Measurements from ENCODE around the gene KCTD10. TPM values are rescaled to one million over a fixed set of nuclear protein-coding genes. Genes with fewer than 3 reads are reported as not detected.

The KCTD10 gene
- total and polyA plus RNA-seq, 10 of the 15 experiments (the other 5 are each of a cell fraction or from before 2014, with no cell fraction given), result 5.6 to 52.0 (median 34.2) TPM

DNA sequence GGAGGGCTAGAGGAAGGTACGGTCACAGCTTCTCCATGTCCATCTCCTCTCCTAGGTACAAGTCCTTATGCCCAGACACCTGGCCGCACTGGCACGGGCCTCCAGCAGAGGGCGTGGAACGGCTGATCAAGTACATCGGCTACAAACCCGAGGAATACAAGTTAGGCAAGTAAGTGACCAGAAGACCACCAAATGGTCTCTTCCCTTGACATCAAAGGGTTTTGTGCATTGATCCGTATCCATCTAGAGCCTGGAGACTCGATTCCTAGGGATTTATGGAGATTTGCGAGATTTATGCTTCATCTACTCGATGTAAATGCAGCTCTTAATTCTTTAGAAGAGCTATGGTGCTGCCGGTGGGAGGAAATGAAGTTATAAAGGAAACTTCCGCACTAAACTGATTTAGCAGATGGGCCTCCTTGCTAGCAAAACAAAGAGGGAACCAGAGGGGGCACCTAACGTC lies 44.2 kb downstream of the KCTD10 start:
- Histone ChIP-seq H3K79me2 (ENCODE audit: control insufficient read depth, insufficient read depth, low read length) (no peaks in the 10 kb centered on the region), H3K27ac (ENCODE audit: control insufficient read depth, insufficient read depth) (no peak overlapping the region), H3K4me1 (ENCODE audit: control insufficient read depth, insufficient read depth, low read length) (no peaks in the 10 kb centered on the region; the same call in 1 of the 2 replicates), H3K4me3 (no peak overlapping the region), H3K4me2 (ENCODE audit: control insufficient read depth, insufficient read depth) (no peak overlapping the region), H2AFZ (ENCODE audit: control insufficient read depth, low read depth, low read length) (peak overlapping the region; percentile 47), H3K9me3 (replicated peaks; ENCODE audit: control insufficient read depth, insufficient read depth, low read length) (no peaks in the 10 kb centered on the region), H3K36me3 (ENCODE audit: control insufficient read depth in 2 of 2, insufficient read depth in 2 of 2, low read length in 1 of 2) (no peaks in the 10 kb centered on the region), H4K20me1 (ENCODE audit: control insufficient read depth, insufficient read depth) (no peaks in the 10 kb centered on the region), H3K27me3 (replicated peaks in 1 of 2; ENCODE audit: control insufficient read depth in 2 of 2, insufficient read depth in 2 of 2, low read length in 1 of 2) (no peaks in the 10 kb centered on the region), H3K9ac (ENCODE audit: control insufficient read depth, insufficient read depth, low read length) (no peak overlapping the region)
- DNase-seq (ENCODE audit: low read depth, low spot score) (no peak), ATAC-seq (peak; percentile 92), FAIRE-seq (peak; percentile 91)
- intact Hi-C loops (cut with micrococcal nuclease; ENCODE audit: unreplicated experiment) (loop anchor here (1.0 kb wide), 1 partner anchor 342 kb away; no protein-coding TSS in a partner anchor), in situ Hi-C loops (cut with MboI) (loop anchor here (5.0 kb wide), 1 partner anchor 344 kb away; no protein-coding TSS in a partner anchor)
- BruUV-seq (replicated peaks), result no TSS peak
- ChIA-PET POLR2A (no interaction called here), CTCF (interaction anchor here (1.0 to 1.7 kb wide), 15 partner anchors 10 to 446 kb away, joined by 3 to 9 read pairs (median 4); no protein-coding TSS in a partner anchor), SMC1A (ENCODE audit: uncharacterized antibody, unreplicated experiment) (interaction anchor here (1.2 to 1.5 kb wide), 3 partner anchors 42 to 344 kb away, joined by 3 to 4 read pairs (median 4); no protein-coding TSS in a partner anchor), RAD21 (ENCODE audit: unreplicated experiment) (interaction anchor here (0.9 kb wide), 1 partner anchor 341 kb away, joined by 3 read pairs; no protein-coding TSS in a partner anchor)
- WGBS (ENCODE audit: insufficient coverage, insufficient replicate concordance, low lambda C conversion rate, missing lambda C conversion rate), result 3% methylated on average over 14 of the region's 14 CpGs
- TF ChIP-seq SMC3 (IDR thresholded peaks at IDR 0.05; ENCODE audit: borderline replicate concordance, low read length) (peak; percentile 45), BMI1 (IDR thresholded peaks at IDR 0.05; ENCODE audit: borderline replicate concordance) (no peak), TCF3 (IDR thresholded peaks at IDR 0.05; ENCODE audit: borderline replicate concordance, insufficient read depth, low read depth, low read length) (no peak), YY1 (IDR thresholded peaks at IDR 0.05; ENCODE audit: low read depth, low read length) (0 out of 2 replicates have a peak, but pooled peaks have one; percentile 37), CEBPB (IDR thresholded peaks at IDR 0.05; ENCODE audit: borderline replicate concordance in 1 of 2, low read depth in 2 of 2, low read length in 2 of 2) (no peak), ZZZ3 (IDR thresholded peaks at IDR 0.05; ENCODE audit: control insufficient read depth, insufficient read length, low read depth) (no peak), STAT1 (conservative IDR thresholded peaks at IDR 0.05) (no peak), PAX8 (IDR thresholded peaks at IDR 0.05) (no peak), ZNF24 (IDR thresholded peaks at IDR 0.05) (no peak), NBN (IDR thresholded peaks at IDR 0.05) (no peak), NFXL1 (IDR thresholded peaks at IDR 0.05; ENCODE audit: borderline replicate concordance) (no peak), FOXK2 (IDR thresholded peaks at IDR 0.05) (no peak)
- TF ChIP-seq, protein P1, sequence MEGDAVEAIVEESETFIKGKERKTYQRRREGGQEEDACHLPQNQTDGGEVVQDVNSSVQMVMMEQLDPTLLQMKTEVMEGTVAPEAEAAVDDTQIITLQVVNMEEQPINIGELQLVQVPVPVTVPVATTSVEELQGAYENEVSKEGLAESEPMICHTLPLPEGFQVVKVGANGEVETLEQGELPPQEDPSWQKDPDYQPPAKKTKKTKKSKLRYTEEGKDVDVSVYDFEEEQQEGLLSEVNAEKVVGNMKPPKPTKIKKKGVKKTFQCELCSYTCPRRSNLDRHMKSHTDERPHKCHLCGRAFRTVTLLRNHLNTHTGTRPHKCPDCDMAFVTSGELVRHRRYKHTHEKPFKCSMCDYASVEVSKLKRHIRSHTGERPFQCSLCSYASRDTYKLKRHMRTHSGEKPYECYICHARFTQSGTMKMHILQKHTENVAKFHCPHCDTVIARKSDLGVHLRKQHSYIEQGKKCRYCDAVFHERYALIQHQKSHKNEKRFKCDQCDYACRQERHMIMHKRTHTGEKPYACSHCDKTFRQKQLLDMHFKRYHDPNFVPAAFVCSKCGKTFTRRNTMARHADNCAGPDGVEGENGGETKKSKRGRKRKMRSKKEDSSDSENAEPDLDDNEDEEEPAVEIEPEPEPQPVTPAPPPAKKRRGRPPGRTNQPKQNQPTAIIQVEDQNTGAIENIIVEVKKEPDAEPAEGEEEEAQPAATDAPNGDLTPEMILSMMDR (IDR thresholded peaks at IDR 0.05 in 2 of 3, conservative IDR thresholded peaks at IDR 0.05 in 1 of 3; ENCODE audit: control insufficient read depth in 2 of 3, extremely low read depth in 1 of 3, insufficient read depth in 1 of 3, low read depth in 3 of 3, low read length in 3 of 3), result peak; percentile 81 to 97 (median 94)
- TF ChIP-seq, protein P2, sequence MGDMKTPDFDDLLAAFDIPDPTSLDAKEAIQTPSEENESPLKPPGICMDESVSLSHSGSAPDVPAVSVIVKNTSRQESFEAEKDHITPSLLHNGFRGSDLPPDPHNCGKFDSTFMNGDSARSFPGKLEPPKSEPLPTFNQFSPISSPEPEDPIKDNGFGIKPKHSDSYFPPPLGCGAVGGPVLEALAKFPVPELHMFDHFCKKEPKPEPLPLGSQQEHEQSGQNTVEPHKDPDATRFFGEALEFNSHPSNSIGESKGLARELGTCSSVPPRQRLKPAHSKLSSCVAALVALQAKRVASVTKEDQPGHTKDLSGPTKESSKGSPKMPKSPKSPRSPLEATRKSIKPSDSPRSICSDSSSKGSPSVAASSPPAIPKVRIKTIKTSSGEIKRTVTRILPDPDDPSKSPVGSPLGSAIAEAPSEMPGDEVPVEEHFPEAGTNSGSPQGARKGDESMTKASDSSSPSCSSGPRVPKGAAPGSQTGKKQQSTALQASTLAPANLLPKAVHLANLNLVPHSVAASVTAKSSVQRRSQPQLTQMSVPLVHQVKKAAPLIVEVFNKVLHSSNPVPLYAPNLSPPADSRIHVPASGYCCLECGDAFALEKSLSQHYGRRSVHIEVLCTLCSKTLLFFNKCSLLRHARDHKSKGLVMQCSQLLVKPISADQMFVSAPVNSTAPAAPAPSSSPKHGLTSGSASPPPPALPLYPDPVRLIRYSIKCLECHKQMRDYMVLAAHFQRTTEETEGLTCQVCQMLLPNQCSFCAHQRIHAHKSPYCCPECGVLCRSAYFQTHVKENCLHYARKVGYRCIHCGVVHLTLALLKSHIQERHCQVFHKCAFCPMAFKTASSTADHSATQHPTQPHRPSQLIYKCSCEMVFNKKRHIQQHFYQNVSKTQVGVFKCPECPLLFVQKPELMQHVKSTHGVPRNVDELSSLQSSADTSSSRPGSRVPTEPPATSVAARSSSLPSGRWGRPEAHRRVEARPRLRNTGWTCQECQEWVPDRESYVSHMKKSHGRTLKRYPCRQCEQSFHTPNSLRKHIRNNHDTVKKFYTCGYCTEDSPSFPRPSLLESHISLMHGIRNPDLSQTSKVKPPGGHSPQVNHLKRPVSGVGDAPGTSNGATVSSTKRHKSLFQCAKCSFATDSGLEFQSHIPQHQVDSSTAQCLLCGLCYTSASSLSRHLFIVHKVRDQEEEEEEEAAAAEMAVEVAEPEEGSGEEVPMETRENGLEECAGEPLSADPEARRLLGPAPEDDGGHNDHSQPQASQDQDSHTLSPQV (IDR thresholded peaks at IDR 0.05), result no peak
- TF ChIP-seq, protein P3, sequence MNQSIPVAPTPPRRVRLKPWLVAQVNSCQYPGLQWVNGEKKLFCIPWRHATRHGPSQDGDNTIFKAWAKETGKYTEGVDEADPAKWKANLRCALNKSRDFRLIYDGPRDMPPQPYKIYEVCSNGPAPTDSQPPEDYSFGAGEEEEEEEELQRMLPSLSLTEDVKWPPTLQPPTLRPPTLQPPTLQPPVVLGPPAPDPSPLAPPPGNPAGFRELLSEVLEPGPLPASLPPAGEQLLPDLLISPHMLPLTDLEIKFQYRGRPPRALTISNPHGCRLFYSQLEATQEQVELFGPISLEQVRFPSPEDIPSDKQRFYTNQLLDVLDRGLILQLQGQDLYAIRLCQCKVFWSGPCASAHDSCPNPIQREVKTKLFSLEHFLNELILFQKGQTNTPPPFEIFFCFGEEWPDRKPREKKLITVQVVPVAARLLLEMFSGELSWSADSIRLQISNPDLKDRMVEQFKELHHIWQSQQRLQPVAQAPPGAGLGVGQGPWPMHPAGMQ (IDR thresholded peaks at IDR 0.05; ENCODE audit: borderline replicate concordance), result no peak
